Frontal cortex (tissue), 4 donors: ENCODE results near the gene ARFRP1. TPM values are rescaled to one million over a fixed set of nuclear protein-coding genes. Genes with fewer than 3 reads are reported as not detected.
A peak's percentile ranks its signal among the peaks of the same experiment; 100 is the strongest.
"Not testable (repeated sequence)": the region's sequence is repeated elsewhere in the genome, so short reads cannot be mapped to it uniquely, and the experiment has no call there.

Experiments
- DNase-seq, 2 donors: peaks; one replicate each; pipeline ENCODE4 v3.0.0; 2012; ENCODE audit warnings: low spot score in 2 of 2
- FAIRE-seq: peaks from 2 replicates; lab custom pipeline; 2012; peaks lifted over from hg19 to GRCh38; lab: Jason Lieb, UNC
- total RNA-seq: library from RNA; depleted of rRNA; stranded (reverse); fragments of >200 nt; gene quantifications from one replicate; pipeline ENCODE4 v1.2.3, GENCODE V29; 2014
- donor health status: control.
- donor health status: control.
- donor health status: control.

Gene ARFRP1
- total RNA-seq, 1 donor from 2014 or later: 18.3 TPM

DNA sequence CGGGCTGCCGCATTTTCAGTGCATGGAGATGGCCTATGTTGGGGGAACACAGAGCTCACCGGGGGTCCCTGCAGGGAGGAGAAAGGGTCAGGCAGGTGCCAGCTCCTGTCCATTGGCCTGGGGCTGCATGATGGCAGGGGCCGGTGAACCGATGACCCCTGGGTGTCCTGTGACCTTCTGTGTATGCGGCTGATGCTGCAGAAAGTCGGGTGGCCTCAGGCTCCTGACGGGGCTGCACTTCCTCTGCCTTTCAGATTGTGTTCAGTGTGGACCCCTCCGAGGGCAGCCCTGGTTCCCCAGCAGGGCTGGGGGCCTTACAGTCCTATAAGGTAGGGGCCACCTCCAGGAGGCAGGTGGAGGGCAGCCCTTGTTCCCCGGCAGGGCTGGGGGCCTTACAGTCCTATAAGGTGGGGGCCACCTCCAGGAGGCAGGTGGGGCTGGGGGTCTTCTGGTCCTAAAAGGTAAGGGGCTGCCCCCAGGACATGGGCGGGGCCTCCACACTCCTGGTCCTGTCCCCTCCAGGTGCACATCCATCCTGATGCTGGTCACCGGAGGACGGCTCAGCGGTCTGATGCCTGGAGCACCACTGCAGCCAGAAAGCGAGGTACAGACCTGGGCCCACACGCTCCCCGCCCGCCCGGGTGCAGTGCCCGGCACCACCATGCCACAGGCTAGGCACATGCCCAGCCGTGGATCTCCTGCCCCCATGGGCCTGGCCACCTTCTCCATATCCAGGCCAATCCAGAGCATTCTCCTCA, 22.3 kb downstream of the ARFRP1 start:
- FAIRE-seq (no peak), DNase-seq (no peak)

DNA sequence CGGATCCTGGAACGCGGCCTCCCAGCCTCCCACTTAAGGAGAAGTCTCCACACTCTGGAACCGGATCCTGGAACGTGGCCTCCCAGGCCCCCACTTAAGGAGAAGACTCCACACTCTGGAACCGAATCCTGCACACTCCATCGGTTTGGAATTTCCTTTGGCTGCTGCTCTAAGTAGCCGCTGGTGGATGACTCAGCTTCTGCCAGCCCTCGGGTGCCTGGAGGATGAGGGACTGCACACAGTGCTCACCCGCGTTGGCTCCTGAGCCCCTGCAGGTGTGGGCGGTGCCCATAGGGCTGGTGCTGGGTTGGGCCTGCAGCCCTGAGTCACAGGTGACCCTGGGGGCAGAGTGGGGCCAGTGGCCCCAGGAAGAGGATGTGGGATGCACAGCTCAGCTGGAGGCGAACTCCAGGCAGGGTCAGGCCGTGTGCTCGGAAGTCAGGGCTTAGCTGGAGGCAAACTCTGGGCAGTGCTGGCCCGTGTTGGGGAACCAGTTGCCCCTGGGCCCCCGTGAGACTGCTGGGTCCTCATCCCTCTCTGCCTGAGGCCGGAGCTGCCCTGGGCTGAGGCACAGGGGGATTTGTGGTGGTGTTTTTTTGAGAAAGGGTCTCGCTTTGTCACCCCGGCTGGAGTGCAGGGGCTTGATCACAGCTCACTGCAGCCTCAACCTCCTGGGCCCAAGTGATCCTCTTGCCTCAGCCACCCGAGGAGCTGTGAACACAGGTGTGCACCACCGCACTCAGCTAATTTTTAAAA, 25.2 kb downstream of the ARFRP1 start:
- FAIRE-seq: no peak
- DNase-seq: peak in 1 of 2 donors; percentile 54

DNA sequence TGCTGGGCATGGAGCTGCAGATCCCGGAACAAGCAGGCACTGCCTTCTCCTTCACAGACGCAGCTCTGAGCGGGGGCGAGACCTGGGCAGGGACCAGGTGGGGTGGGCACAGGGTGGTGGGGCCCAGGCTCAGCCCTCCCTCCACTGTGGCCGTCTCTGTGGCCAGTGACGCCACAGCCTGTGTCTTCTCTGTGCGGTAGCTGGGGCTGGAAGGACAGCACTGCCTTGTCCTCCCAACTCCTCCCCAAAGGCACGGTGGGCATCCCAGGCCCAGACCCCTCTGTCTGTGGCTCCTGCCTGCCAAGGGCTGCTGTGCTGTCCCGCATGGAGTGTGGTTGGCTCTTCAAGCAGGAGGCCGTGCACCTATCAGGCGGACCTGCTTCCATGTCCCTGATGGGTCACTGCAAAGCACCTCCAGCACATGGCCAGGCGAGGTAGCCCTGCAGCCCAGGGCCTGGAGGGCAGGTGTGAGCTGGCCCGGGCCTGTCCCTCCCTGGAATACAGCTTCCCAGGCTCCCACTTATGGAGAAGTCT, 26.1 kb downstream of the ARFRP1 start:
- no peak for DNase-seq
- FAIRE-seq: no peak

DNA sequence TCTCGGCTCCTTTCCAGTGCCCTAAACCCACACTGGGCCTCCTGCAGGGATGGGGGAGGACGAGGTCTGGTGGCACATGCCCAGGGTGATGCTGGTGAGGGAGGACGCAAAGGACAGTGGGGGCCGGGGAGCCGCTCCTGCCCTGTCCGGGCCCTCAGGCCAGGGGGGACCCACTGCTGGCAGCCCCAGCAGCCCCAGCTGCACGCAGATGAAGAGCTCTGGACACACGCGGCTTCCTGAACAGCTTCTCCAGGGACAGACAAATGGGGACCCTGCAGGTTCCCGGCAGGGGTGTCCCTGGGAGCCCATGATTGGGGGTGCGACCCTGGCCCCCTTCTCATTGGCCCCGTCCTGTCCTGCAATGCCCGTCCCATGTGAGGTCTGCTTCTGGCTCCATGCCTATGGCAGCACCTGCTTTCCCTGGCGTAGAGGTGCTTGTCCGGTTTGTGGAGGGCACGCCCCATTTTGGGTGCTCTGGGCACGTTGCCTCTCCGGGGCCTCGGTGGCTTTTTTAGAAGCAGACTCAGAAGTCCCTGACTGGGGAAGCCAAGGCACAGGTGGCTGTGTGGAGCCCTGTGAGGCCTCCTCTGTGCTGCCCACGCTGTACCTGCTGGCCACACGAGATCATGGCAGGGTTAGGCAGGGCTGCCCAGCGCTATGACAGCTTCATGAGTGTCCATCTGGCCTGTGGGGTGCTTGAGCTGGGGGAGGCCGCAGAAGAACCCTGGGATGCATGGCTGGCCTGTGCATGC, 26.7 kb downstream of the ARFRP1 start:
- FAIRE-seq: no peak
- no peak for DNase-seq

DNA sequence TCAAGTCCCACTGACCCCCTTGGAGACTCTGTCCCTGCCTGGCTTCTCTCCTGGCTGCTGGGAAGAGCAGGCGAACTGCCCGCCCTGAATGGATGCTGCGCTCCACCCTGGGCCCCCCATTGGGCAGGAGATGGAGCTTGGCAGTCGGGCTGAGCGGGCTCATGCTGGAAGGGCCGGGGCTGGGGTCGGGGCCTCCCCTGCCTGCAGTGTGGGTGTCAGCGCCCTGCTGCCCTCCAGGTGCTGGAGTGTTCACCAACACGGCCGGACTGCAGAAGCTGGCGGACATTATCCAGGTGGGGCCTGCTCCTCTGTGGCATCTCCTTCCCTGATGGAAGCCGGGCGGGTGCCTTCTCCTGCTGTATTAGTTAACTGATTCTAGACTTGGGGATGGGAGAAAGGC, 27.3 kb downstream of the ARFRP1 start:
- no peak for FAIRE-seq

DNA sequence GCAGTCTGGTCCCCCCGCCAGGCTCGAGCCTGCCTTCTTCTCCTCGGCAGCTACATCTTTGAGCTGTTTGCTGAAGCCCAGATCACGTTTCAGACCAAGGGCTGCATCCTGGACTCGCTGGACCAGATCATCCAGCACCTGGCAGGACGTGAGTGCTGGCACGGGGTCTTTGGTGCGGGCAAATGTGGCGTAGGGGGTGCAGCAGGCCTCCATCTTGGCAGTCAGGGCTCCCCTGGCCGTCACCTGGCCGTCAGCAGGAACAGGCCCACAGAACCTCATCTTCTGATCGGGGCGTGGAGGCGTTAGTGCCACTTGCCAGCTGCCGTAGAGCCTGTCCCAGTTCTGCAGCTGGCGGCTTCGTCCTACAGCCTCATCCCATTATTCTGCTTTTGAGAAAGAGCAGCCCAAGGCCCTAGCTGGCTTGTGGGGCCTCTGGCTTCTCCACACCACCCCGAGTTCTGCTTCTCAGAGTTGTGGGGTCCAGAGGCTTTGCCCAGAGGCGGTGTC, 27.9 kb downstream of the ARFRP1 start:
- FAIRE-seq (no peak), DNase-seq (no peak)

More for the DNA sequence above, 27.3 kb downstream of the ARFRP1 start:
- no peak for DNase-seq

DNA sequence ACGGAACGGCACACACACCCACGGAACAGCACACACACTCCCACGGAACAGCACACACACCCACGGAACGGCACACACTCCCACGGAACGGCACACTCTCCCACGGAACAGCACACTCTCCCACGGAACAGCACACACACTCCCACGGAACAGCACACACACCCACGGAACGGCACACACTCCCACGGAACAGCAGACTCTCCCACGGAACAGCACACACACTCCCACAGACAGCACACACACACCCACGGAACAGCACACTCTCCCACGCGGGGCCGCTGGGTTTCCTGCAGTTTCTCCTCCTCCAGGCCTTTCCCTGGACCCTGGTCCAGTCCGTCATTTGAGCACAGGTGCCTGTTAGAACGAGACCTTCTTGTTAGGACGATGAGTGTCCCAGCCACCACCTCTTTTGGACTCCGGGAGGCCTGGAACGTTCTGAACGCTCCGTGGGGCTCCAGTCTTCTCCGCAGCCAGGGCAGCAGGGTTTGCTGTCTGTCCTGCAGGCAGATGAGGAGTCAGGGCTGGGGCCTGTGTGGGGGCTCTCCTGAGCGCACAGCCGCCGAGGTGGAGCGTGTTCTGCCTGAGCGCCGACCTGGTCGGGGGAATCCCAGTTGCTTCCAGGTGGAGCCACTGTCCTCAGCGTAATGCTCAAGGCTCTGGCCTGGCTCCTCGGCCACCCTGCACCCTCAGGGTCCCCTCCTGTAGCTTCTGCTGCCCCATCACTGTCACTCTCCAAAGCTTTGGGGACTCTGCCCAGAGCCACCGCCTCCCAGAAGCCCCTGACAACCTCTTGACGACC, 28.9 kb downstream of the ARFRP1 start:
- DNase-seq (no peak), FAIRE-seq (no peak)

DNA sequence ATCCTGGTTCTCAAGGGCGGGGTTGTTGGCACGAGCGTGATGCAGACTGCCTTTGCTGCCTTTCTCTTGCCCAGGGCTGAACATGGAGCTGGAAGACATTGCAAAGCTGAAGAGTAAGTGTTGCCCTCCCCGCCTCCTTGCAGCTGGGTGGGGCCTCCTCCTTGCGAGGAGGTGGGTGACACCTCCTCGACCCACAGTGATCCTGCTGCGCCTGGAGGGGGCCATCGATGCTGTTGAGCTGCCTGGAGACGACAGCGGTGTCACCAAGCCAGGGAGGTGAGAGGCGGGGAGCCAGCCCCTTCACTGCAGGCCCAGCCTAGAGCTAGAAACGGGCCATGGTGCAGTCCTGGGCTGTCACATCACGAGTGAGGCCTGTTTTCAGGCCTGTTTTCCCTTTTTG, 29.7 kb downstream of the ARFRP1 start:
- DNase-seq: no peak
- no peak for FAIRE-seq

DNA sequence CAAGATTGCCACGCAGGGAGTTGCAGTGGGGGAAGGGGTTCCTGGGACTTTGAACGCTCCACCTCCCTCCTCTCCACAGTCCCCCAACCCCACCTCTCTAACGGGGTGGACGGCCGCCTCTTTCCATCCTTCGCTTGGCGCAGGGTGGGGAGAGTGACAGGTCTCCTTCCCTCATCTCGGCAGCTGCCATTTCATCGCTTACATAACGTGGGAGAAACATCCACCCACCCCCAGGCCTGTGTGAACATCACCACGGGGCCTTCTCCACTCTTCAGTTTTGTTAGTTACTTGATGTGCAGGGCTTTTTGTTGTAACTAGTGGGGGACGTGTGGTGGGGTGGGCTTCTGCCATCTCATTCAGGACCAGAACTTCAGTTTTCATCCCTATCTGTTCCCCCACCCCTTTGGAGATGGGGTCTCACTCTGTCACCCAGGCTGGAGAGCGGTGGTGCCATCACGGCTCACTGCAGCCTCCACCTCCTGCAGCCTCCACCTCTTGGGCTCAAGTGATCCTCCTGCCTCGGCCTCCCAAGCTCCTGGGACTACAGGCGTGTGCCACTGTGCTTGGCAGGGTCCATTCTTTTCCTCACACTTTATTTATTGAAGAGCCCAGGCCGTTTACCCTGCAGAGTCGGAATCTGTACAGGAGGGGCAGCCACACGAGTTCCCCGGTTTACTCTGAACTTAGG, 32.0 kb downstream of the ARFRP1 start:
- no peak for DNase-seq
- no peak for FAIRE-seq

DNA sequence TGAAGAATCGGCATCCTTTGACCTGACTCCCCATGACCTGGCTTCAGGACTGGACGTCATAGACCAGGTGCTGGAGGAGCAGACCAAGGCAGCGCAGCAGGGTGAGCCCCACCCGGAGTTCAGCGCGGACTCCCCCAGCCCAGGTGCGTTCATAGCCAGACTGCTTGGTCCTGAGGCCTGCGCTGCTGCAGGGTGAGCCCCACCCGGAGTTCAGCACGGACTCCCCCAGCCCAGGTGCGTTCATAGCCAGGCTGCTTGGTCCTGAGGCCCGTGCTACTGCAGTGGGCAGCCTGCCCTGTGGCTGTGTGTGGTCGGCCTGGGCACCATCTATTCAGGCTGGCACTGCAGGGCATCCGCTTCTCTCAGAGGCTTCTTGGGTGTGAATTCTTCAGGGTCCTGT, 33.8 kb downstream of the ARFRP1 start:
- no peak for DNase-seq
- no peak for FAIRE-seq

DNA sequence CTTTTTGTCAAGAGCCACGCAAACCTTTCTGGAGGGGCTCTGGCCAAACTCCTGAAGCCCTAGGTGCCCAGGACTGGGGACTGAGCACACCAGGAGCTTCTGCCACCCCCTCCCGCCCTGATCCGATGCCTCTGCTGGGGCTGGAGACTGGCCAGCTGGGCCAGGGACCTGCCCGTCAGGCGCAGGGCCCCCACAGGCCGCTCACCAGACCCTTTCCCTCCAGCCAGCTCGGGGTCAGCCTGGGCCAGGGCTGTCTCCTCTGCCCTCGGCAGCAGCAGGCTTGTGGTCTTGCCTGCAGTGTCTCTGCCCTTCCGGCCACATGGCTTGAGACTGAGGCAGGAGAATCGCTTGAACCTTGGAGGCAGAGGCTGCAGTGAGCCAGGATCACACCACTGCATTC, 35.1 kb downstream of the ARFRP1 start:
- FAIRE-seq (no peak), DNase-seq (no peak)

DNA sequence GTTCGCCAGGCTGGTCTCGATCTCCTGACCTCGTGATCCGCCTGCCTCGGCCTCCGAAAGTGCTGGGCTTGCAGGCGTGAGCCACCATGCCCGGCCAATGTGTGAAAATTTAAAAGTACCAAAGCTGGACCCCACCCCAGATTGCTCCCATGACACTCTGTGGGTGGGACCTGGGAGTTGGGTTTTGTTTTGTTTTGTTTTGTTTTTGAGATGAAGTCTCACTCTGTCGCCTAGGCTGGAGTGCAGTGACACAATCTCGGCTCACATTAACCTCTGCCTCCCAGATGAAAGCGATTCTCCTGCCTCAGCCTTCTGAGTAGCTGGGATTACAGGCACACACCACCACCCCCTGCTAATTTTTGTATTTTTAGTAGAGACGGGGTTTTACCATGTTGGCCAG, 36.1 kb downstream of the ARFRP1 start:
- DNase-seq, FAIRE-seq: not testable (repeated sequence)

DNA sequence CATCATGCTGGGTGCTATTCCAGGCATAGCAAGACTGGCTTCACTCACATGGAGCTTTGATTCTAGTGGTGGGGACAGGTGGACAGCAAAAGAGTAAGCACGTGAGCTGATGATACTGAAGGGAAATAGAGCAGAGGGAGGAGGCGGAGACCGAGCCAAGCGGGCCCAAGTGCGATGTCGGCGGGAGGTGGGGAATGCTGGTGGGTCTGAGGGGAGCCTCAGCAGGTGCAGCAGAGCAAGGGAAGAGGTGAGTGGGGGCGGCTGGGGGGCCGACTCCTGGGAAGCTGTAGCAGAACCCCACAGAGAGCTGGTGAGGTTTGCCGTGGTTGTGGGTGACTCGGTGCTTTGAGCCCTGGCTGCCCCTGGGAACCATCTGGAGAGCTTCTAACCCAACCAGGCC, 39.4 kb downstream of the ARFRP1 start:
- FAIRE-seq: no peak
- DNase-seq: no peak

DNA sequence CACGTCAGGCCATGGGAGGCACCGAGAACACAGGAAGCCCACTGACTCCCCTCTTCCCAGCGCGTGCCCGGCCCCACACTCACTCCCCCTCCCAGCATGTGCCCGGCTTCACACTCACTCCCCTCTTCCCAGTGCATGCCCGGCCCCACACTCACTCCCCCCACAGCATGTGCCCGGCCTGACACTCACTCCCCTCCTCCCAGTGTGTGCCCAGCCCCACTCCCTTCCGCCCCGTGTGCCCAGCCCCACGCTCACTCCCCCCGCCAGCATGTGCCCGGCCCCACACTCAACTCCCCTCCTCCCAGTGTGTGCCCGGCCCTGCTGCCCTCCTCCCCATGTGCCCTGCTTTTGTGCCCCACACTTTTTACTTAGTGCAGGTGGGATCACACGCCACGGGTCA, 39.9 kb downstream of the ARFRP1 start:
- DNase-seq (no peak), FAIRE-seq (no peak)

DNA sequence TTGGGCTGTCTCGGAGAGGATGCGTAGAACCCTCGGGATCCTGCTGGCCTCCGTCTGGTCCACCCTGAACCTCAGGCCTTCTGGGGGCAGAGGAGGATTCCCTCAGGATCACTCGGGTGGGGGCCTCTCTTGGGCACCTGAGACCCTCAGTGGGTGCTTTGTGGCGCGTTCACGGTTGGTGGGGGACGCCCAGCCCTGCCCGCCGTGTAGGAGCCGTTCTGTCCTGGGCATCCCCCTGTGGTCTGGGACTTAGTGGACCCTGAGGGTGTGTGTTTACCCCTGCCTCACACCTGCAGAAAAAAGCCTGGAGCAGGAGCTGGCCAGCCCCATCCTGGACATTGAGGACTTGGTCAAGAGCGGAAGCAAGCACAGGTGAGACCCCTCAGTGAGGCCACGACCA, 42.1 kb downstream of the ARFRP1 start:
- FAIRE-seq (no peak), DNase-seq (no peak)

DNA sequence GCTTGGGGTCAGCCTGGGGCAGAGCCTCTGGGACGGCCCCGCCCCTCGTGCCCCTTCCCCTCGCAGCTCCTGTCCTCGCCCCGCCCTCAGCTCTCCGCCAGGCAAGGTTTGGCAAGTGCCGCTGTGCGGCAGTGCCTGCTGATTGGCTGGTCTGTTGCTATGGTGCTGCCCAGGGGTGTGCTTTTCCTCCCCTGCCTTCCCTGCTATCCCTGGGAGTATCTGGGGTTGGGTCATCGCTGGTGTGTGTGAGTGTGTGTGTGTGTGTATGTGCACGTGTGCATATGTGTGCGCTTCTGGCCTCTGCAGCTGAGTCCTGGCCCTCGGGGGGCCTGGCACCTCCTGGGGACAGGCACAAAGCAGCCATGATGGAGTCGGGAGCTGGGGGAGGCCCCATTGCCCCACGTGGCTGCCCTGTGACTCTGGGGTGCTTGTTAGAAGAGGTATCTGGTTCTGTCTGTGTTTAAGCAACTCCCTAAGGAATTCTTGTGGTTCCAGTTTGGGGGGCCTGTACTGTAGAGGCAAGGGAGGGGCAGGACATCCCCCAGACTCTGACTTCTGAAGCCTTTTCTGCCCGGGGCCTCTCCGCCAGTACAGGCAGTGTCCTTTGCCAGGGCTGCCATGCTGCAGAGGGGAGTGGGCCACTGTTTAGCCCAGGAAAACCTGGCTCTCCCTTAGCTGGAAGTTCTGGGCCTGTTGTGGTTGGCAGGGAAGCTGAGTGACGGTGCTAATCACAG, 42.7 kb downstream of the ARFRP1 start:
- no peak for FAIRE-seq
- DNase-seq: peak in 1 of 2 donors; percentile 81

DNA sequence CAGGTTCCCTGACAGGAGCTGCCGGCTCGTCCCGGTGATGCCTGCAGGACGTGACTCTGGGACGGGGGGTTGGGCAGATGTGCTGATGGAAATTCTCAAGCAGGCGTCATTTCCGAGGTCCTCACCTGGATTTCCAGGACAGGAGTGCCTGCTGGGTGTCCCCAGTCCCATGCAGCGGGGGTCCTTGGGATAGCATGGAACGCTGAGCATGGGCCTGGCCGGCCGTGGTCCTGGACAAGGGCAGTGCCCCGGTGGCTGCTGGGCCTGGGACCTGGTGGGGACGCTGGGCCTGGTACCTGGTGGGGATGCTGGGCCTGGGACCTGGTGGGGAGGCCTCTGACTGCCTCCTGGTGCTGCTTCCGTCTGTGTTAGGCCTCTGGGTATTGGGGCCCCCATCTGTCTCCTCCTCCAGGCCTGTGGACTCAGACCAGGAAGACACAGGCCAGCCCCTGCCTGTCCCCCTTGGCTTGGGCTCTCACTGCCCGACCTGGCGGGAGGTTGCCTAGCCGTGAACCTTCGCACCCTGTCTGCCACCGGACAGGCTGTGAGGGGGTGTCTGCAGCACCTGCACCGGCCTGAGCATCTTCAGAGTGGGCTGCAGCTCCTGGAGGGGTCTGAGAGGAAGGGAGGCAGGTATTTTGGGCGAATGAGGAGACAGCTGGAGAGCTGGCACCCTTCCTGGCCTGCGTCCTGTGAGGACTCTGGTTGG, 43.5 kb downstream of the ARFRP1 start:
- FAIRE-seq (no peak), DNase-seq (no peak)
